GM12872 (cell line): ENCODE measurements around the gene LCN1.

Source experiments
- CTCF ChIP-seq: IDR thresholded peaks from 3 replicates; pipeline ENCODE4 v1.5.1; 2011; ENCODE audit warnings: low read depth, mild to moderate bottlenecking, low read length, moderate library complexity; ENCODE audit not compliant: insufficient read depth

Gene LCN1

GRCh38 chr9:135565636-135566035 is 44.4 kb downstream of the LCN1 start:
- no peak for TF ChIP-seq CTCF

- TF ChIP-seq CTCF, result no peak
Observed at GRCh38 chr9:135566552-135566951, 45.3 kb downstream of the LCN1 start.

- no peak for TF ChIP-seq CTCF
Observed at GRCh38 chr9:135567311-135567710, 46.1 kb downstream of the LCN1 start.

GRCh38 chr9:135568026-135568425 is 46.8 kb downstream of the LCN1 start:
- no peak for TF ChIP-seq CTCF

- TF ChIP-seq CTCF, result no peak
Observed at GRCh38 chr9:135570456-135570855, 49.2 kb downstream of the LCN1 start.

GRCh38 chr9:135572233-135572632 is 51.0 kb downstream of the LCN1 start:
- no peak for TF ChIP-seq CTCF

GRCh38 chr9:135573124-135573523 is 51.9 kb downstream of the LCN1 start:
- no peak for TF ChIP-seq CTCF

- no peak for TF ChIP-seq CTCF
Observed at GRCh38 chr9:135574331-135574730, 53.1 kb downstream of the LCN1 start.
